ENCODE results near the gene ERC1. TPM values are rescaled to one million over a fixed set of nuclear protein-coding genes. Genes with fewer than 3 reads are reported as not detected.
A peak's percentile ranks its signal among the peaks of the same experiment; 100 is the strongest.
"Not testable (repeated sequence)": the region's sequence is repeated elsewhere in the genome, so short reads cannot be mapped to it uniquely, and the experiment has no call there.

ERC1 gene
- polyA plus RNA-seq, 10 donors = 20.1 to 28.1 (median 24.1) TPM

GRCh38 chr12:1220127-1221092 lies 229.4 kb downstream of the ERC1 start:
- no peak for DNase-seq

DNA sequence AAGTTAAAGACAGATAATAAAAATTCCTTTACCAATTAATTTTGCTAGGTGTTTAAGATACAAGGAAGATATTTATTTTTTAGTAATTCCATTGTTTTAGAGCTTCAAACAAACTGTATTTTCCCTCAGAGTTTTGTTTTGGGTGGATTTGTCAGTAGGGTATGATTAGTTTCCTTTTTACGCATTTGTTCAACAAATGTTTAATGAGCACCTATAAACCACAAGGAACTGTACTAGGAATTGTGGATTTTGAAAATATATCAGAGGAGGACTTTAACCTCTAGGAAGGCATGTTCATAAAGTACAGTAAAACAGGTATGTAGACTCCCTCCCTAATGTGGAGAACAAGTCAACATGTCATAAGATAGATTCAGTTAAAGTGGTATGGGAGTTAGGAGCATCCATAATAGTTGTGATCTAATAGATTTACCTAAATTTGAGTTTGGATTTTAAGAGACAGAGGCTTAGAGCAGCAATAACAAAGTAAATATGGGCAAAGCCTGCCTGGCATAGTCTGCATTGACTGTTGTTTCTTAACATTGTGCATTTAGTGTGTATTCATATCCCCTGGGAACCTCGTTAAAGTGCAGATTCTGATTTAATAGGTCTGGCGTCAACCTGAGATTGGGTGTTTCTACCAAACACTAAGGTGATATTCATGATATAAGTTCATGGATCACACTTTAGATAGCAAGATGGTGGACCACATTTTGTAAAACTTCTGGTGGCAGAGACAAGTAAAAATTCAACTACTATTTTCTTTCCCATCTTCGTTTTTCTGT lies 232.0 kb downstream of the ERC1 start:
- DNase-seq = no peak

DNA sequence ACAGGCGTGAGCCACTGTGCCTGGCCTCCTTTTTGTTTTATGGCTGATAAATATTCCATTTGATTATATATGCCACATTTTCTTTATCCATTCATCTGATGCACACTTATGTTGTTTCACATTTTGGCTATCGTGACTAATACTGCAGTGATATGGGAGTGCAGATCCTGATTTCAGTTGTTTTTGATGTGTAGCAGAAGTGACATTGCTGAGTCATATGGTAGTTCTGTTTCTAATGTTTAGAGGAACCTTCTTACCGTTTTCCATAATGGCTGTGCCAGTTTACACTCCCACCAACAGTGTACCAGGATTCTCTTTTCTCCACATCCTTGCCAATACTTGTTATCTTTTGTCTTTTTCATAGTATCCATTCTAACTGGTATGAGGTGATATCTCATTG lies 235.9 kb downstream of the ERC1 start:
- DNase-seq = no peak

- DNase-seq = no peak
Measured at GRCh38 chr12:1234073-1234472, 243.1 kb downstream of the ERC1 start.

- DNase-seq = peak in 1 of 3 donors; percentile 4
Measured at GRCh38 chr12:1246637-1247036, 255.6 kb downstream of the ERC1 start.

DNA sequence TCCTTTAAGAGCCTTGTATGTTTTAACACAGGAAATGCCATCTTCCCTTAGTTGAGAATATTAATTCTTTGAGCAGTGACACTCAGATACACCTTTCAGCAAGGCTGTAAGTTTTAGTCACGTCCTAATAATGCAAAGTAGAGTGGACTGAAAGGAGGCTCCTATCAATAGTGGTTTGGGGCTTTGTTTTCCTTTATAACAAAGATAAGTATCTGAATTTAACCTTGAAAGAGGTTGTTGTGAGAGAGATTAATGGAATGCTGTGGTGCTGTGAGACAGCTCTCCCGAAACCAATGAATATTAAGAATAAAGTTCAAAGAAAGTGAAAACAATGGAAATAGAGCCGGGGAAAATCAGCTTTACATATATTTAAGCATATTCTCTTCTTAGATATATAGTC lies 259.6 kb downstream of the ERC1 start:
- no peak for DNase-seq

DNA sequence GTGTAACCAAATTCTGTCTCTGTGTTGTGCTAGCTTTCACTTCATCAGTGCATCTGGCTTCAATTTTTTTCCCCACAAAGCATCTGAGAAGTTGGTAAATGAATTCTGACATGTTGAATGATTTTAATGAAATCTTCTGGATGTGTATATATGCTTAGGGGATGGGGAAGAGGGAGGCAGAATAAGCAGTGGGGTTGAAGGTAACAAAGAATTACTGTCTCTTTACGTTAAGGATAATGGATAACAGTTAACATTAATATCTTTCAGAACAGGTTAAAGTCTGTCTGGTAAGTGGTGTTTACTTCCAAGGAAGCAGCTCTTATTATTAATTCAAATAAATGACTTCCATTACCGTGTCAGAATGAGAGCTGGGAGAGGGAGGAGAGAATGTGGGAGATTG lies 261.7 kb downstream of the ERC1 start:
- no peak for DNase-seq

DNA sequence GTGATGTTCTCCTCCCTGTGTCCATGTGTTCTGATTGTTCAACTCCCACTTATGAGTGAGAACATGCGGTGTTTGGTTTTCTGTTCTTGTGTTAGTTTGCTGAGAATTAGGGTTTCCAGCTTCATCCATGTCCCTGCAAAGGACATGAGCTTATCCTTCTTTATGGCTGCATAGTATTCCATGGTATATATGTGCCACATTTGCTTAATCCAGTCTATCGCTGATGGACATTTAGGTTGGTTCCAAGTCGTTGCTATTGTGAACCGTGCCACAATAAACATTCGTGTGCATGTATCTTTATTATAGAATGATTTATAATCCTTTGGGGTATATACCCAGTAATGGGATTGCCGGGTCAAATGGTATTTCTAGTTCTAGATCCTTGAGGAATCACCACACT lies 264.1 kb downstream of the ERC1 start:
- not testable (repeated sequence) for DNase-seq

GRCh38 chr12:1255854-1256253 lies 264.8 kb downstream of the ERC1 start:
- not testable (repeated sequence) for DNase-seq

- DNase-seq = no peak
Measured at GRCh38 chr12:1256285-1256684, 265.3 kb downstream of the ERC1 start.

GRCh38 chr12:1256991-1257390 lies 266.0 kb downstream of the ERC1 start:
- DNase-seq = no peak

- no peak for DNase-seq
Measured at GRCh38 chr12:1262011-1262410, 271.0 kb downstream of the ERC1 start.

DNA sequence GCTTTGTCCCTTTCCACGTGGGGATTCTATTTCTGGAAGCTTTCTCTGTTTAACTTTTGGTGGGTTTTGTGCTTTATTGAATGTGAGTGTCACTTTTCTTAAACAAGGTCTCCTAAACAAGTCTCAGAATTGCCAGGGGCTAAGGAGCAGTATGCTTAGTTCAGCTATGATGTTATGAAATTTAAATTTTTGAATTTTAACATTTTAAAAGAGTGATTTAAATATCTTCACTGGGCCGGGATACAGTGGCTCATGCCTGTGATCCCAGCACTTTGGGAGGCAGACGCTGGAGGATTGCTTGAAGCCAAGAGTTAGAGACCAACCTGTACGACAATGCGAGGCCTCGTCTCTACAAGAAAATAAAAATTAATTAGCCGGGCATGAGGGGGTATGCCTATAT lies 276.2 kb downstream of the ERC1 start:
- no peak for DNase-seq

GRCh38 chr12:1272142-1272541 lies 281.1 kb downstream of the ERC1 start:
- DNase-seq = no peak

DNA sequence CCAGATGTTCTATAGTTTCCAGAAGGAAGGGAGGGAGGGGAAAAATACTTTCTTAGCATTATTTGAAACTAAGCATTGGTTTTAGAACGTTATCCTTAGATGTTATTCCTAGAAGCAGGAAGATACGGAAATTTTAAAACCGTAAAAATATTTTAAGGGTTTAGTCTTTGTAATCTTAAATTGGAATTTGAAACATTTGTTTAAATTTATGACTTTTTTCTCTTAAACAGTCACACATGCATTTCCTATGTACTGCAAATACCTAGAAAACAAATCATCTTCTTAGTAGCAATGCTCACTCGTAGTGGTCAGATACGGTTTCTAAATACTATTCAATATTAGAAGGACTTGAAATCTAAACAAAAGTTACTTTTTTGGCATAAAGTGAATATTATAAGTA lies 282.0 kb downstream of the ERC1 start:
- no peak for DNase-seq

DNA sequence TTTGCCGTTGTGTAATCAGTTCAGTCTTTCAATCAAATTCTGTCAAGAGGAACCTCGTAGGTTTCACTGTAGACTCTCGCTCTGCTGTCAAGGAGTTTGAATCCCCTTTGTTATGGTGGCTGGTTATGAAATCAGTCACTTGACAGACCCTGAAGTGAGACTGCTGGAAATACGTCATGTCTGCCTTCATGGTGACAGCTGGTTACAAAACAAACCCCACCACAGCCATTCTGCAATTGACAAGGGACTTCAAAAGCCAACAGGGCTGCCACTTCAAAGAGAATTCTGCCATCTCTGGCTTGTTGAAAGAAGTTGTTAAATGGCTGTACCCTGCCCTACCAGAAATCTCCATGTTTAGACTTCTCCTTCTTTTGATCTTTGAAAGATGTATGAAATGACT lies 286.9 kb downstream of the ERC1 start:
- no peak for DNase-seq

- peak in 1 of 3 donors; percentile 45 for DNase-seq
Measured at GRCh38 chr12:1279050-1279449, 288.0 kb downstream of the ERC1 start.

DNA sequence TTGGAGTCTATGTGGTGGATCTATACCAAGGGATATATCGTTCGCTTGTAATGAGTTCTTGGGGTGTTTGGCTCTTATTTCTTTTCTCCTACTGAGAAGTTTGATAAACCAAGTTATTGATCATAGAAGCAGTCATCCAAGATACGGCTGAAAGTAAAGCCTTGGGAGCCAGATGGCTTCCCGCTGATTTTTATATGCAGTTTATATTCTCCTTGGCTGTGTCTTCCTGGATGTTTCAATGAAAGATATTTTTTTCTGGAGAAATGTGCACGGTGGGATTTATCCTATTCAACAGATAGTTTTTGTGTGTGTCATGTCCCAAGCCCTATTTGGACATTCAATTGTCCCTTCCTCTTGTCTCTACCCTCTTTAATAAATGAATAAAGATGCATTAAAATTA lies 289.0 kb downstream of the ERC1 start:
- DNase-seq = peak in 1 of 3 donors; percentile 61

- DNase-seq = no peak
Measured at GRCh38 chr12:1281683-1282366, 290.8 kb downstream of the ERC1 start.

DNA sequence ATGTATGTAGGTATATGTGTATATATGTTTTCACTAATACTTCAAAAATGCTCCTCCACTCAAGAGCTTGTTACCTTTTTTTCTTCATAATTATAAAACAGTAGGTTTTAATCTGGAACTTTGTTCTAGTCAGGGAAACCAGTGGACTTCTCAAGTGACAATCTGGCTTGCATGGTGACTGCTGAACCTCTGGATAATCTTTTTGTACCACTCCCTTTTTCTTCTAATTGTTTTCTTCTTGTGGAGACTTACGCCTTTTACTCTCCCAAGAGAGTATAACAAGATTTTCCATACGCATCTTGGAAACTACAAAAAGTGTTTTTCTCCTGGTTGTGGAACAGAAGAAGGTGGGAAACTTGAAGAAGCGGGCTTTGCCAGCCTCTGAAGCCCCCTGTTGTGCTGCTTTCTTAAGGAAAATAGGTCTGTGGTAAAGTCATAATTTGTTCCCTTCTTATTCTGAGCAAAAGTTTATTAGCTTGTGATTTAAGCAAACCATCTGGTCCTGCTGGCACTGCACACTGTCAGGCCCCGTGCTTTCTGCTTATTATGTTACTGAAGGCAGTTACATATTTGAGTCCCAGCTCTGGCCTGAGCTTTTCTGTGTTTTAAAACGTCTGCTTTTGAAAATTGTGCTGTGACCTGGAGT lies 291.8 kb downstream of the ERC1 start:
- peak; percentile 79 to 93 (median 83) for DNase-seq

GRCh38 chr12:1283316-1283715 lies 292.3 kb downstream of the ERC1 start:
- DNase-seq = no peak

DNA sequence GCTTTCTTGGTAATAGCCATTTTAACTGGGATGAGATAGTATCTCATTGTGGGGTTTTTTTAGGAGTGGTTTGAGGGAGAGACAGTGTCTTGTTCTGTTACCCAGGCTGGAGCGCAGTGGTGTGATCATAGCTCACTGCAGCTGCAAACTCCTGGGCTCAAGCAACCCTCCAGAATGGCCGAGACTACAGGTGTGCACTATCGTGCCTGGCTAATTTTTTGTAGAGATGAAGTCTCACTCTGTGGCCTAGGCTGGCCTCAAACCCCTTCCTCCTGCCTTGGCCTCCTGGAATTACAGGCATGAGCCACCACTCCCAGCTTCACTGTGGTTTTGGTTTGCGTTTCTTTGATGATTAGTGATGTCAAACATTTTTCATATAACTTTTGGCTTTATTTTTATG lies 293.6 kb downstream of the ERC1 start:
- no peak for DNase-seq

All from muscle of back (tissue), 11 donors.